GM18520 (cell line): ENCODE data around the gene FARP1.
"Not testable (repeated sequence)": the region's sequence is repeated elsewhere in the genome, so short reads cannot be mapped to it uniquely, and the experiment has no call there.

ENCODE experiments used
- ATAC-seq: cut with Tn5 transposase; IDR thresholded peaks from one replicate; pipeline ENCODE4 v1.9.1; 2021; ENCODE audit not compliant: unreplicated experiment

Gene FARP1

DNA sequence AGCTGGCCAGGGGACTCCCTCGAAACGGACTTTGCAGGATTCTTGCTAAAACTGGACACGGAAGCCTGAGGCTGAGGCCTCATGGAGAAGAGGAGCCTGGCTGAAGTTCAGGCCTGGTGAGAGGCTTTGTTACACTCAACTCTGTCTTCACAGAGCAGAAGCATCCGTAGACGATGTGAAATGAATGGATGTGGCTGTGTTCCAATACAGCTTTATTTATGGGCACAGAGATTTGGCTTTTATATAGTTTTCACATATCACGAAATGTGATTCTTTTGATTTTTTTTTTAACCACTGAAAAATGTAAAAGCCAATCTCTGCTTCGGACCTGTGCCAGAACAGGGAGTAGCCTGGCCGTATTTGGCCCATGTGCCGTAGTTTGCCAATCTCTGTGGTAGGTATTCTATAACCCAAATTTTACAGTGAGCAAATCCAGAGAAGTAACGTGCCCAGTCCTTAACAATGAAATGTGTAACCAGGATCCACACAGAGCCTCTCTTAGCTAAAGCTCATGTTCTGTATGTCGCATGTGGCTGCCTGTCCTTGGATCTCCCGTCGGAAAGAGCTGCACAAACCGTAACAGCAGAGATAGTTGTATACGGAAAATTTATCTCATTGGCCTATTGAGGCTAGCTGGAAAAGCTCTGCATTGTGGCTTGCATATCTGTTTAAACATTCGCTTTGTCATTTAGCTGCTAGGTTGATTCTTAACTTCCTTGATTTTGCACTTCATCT is 205.7 kb downstream of the FARP1 start:
- no peak for ATAC-seq

- no peak for ATAC-seq
Observed at GRCh38 chr13:98349731-98350305, 206.9 kb downstream of the FARP1 start.

DNA sequence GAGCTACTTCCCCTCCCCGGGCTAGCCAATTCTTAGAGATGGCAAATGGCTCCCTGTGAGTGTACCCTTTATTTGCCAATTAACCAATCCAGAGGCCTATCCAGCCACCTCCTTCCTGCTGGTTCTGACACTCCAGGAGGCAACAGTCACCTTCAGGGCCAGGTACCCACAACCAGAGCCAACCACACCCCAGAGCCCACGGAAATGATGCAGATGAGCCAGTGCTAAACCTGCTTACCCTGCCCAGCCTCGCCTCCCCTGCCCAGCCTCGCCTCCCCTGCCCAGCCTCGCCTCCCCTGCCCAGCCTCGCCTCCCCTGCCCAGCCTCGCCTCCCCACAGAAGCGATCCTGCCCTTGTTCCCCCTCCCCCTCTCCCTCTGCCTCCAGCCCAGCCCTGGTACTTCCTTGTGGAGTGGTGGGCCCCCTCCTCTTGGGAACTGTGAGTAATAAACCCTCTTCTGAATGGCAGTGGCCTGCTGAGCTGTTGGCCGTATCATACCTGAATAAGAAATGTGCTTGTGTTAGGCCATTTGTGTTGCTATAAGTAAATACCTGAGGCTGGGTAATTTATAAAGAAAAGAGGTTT is 207.9 kb downstream of the FARP1 start:
- no peak for ATAC-seq

- ATAC-seq = no peak
Observed at GRCh38 chr13:98351636-98352035, 208.7 kb downstream of the FARP1 start.

DNA sequence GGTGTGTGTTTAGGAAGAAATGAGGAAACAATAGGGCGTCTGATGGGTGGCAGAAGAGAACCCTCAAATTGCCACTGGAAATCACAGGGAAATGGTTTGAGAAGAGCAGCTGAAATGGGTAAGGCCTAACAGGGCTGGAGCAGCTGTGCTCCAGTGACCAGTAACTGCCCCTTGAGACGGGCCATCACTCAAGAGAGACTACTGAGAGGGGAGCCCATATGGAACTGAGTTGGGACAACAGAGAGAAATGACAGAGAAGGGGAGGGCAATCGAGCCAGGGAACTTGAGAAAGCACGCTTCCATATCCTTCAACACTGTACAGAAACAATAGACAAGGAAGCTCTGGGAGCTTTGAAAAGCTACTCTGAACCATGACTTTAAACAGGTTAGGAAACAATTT is 209.3 kb downstream of the FARP1 start:
- no peak for ATAC-seq

DNA sequence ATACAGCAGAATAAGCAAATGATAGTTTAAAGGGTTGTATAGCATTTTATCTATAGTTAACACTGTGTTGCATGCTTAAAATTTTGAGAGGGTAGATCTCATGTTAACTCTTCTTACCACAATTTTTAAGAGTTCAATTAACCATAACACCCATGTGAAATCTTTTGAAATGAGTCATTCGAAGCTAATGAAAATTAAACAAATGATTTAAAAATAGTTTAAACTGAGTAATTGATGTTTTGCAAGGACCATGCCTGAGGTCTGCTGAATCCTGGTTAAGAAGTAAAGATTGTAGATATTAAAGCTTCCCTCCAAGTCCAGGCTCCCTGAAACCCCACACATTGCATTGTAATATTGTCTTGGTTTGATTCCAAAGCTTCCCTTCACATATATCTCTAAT is 210.9 kb downstream of the FARP1 start:
- ATAC-seq = no peak

- no peak for ATAC-seq
Observed at GRCh38 chr13:98358937-98359336, 216.0 kb downstream of the FARP1 start.

- ATAC-seq = no peak
Observed at GRCh38 chr13:98360545-98360944, 217.7 kb downstream of the FARP1 start.

DNA sequence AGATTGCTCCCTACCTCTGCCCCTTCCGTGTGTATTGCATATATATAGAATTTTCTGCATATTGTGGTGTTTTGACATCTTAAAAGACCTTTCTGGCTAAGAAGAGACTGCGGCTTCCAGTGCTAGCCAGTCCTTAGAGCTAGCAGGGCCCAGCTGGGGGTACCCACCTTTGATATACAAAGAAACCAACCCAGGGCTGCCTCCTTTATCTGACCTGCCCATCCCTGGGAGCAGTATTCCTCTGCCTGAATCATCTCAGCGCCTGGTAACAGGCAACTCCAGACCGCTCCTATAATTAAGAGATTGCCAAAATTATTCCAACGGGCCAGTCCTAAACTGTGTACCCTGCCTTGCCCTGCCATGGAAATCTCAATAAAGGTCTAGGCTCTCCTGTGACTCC is 220.4 kb downstream of the FARP1 start:
- ATAC-seq = no peak

DNA sequence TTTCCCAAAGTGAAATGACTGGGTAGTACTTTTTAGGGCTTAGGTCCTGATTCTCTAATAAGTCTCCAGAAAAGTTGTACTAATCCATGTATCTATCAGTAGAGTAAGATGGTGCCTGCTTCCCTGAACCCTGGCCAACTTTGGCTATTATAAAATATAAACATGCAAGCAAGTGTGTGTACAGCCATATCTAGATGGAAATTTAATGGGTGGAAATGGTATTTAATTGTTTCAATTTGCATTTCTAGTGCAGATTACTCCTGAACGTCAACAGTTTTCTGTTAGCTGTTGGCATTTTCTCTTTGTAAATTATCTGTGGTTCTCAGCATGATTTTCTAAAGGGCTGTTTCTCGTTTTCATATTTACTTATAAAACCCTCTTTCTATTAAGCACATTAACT is 221.3 kb downstream of the FARP1 start:
- ATAC-seq = no peak

DNA sequence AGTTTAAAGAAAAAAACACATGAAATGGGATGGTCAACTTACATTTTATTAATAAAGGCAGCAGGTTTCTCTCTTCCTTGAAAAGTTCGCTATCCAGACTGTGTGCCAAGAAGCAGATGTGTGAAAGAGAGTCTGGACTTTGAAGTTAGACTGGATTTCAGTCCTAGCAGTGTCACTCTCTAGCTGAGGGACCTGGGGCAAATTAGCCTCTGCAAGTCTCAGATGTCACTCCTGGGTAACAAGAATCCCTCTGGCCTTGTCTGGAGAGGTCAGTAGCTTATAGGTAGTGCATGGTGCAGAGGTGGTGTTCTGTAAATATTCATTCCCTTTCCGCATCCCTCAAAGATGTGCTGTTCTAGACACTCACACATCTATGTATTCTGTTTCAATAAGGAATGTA is 221.8 kb downstream of the FARP1 start:
- ATAC-seq = no peak

GRCh38 chr13:98365302-98365701 is 222.4 kb downstream of the FARP1 start:
- ATAC-seq = no peak

GRCh38 chr13:98366010-98366409 is 223.1 kb downstream of the FARP1 start:
- ATAC-seq = no peak

GRCh38 chr13:98366443-98366842 is 223.5 kb downstream of the FARP1 start:
- no peak for ATAC-seq

DNA sequence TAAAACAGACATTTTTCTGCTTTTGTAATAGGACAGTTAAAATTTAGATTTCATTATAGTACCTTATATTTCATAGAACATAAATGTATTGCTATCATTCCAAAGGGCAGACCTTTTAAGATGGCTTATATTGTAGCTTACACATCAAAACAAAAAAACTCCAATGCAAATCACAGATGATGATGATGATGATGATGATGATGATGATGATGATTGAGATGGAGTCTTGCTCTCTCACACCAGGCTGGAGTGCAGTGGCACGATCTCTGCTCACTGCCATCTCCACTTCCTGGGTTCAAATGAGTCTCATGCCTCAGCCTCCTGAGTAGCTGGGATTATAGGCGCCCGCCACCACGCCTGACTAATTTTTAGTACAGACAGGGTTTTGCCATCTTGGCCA is 224.1 kb downstream of the FARP1 start:
- no peak for ATAC-seq

DNA sequence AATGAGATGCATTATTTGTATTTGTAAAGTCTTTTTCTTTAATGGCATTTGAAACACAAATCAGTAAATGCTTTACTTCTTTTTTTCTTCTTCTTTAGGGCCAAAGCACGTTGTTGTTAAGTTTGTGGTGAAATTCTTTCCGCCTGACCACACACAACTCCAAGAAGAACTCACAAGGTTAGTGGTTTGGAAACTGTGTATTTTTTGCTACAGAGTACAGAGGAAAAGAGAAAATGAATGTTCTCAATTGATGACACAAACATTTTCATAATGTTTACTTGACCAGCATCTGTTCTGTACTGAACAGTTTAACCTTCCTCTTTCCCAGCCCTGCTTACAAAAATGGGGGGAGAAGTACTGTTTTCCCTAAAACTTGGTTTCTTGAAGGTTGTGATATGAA is 225.1 kb downstream of the FARP1 start:
- no peak for ATAC-seq

- ATAC-seq = not testable (repeated sequence)
Observed at GRCh38 chr13:98369520-98369919, 226.6 kb downstream of the FARP1 start.

DNA sequence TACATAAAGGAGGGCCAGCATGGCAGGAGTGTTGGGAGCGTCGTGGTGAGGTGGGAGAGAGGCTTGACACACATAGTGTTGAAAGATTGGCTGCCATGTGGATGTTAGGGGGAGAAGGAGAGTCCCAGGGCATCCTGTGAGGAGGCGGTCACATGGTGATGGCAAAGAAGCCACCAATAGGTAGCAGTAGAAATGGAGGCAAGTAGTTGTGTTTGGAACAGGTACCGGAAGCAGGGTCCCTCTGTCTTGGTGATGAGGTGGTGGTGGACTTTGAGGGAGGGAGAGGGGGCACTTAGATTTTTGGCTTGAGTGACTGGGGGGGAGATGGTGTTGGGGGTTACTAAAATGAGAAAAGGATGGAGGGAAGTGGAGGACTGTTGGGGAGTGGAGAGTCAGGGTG is 227.4 kb downstream of the FARP1 start:
- no peak for ATAC-seq

- ATAC-seq = no peak
Observed at GRCh38 chr13:98370806-98371515, 228.1 kb downstream of the FARP1 start.

DNA sequence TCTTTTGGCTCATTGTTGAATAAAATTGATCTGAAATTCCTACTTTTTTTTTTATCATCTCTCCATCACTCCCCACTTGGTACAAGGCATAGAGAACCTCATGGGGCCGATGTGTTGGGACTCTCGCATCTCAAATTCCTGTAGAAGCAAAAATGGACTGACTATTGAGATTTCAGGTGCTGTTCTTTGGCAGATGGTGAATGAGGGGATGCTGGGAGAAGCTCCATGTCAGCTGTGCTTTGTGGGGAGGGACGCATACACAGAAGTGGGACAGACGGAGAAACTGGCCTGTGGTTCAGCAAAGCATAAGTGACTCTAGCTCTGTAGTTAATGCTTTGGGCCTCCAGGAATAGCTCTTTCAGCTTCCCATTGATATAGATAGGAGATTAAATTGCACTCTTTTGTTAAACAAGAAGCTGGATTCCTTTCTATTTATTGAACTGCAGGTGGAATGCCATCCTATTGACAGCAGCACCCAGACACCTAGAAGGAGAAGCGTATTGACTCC is 228.7 kb downstream of the FARP1 start:
- no peak for ATAC-seq

- no peak for ATAC-seq
Observed at GRCh38 chr13:98372876-98373275, 230.0 kb downstream of the FARP1 start.

DNA sequence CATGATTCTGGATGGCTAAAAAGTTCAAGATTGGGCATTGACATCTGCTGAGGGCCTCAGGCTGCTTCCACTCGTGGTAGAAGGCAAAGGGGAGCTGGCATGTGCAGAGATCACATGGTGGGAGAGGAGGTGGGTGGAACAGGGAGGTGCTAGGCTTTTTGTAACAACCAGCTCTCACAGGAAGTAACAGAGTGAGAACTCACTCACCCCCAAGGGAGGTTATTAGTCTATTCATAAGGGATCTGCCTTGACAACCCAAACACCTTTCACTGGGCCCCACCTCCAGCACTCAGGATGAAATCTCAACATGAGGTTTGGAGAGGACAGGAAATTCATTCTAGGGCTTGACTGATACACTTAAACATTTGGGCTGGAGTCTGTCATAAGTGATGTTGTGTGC is 231.9 kb downstream of the FARP1 start:
- ATAC-seq = no peak
